Mesothelial cell of epicardium (in vitro differentiated cells): ENCODE data around the gene GPR39. TPM values are rescaled to one million over a fixed set of nuclear protein-coding genes. Genes with fewer than 3 reads are reported as not detected.

Source experiments
- DNase-seq, 2 experiments: peaks; one replicate each; pipeline ENCODE4 v3.0.0; 2021; ENCODE audit warnings: low spot score in 2 of 2; ENCODE audit not compliant: unreplicated experiment in 2 of 2
- H3K27ac Mint-ChIP-seq: 2 replicates; pipeline ENCODE4 v1.8.0; 2021; ENCODE audit warnings: mixed read lengths
- H3K27me3 Mint-ChIP-seq: 2 replicates; pipeline ENCODE4 v1.8.0; 2021; ENCODE audit warnings: low read depth, mixed read lengths
- H3K36me3 Mint-ChIP-seq: 2 replicates; pipeline ENCODE4 v1.8.0; 2021; ENCODE audit warnings: mixed read lengths
- H3K4me1 Mint-ChIP-seq: 2 replicates; pipeline ENCODE4 v1.8.0; 2021; ENCODE audit warnings: mixed read lengths
- H3K4me3 Mint-ChIP-seq: 2 replicates; pipeline ENCODE4 v1.8.0; 2021; ENCODE audit warnings: mild to moderate bottlenecking, moderate library complexity, mixed read lengths
- H3K9me3 Mint-ChIP-seq: 2 replicates; pipeline ENCODE4 v1.8.0; 2021; ENCODE audit warnings: mixed read lengths
- total RNA-seq: library from RNA; stranded (reverse); gene quantifications from 3 replicates; pipeline ENCODE4 v1.2.1, GENCODE V29; 2021
- TF ChIP-seq, protein P1 (sequence below): fragments of 200-600 bp; sonication (generic); IDR thresholded peaks from one replicate; pipeline ENCODE4 v1.5.0; 2021; ENCODE audit warnings: antibody characterized with exemption; ENCODE audit not compliant: unreplicated experiment

Gene GPR39
- total RNA-seq, 1 donor from 2014 or later: 0.31 TPM

DNA sequence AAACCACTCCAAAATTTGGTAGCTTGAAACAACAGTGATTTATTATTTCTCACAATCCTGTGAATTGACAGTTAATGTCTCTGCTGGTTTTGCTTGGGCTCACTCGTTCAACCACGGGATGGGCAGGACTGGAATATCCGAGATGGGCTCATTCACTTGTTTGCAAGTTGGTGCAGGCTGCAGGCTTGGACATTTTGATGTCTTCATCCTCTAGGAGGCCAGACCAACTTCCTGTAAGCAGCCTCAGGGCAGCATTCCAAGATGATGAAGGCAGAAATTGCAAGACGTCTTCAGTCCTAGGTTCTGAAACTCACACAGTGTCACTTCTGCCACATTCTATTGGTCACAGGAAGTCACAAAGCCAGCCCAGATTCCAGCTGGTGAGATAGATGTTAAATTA is 47.1 kb downstream of the GPR39 start:
- Mint-ChIP-seq H3K4me3 (no peak overlapping the region), H3K36me3 (no peaks in the 10 kb centered on the region), H3K27ac (no peak overlapping the region), H3K27me3 (no peaks in the 10 kb centered on the region), H3K9me3 (peaks cover 10% of the 10 kb centered on the region), H3K4me1 (no peaks in the 10 kb centered on the region)
- DNase-seq: no peak
- TF ChIP-seq, protein P1, sequence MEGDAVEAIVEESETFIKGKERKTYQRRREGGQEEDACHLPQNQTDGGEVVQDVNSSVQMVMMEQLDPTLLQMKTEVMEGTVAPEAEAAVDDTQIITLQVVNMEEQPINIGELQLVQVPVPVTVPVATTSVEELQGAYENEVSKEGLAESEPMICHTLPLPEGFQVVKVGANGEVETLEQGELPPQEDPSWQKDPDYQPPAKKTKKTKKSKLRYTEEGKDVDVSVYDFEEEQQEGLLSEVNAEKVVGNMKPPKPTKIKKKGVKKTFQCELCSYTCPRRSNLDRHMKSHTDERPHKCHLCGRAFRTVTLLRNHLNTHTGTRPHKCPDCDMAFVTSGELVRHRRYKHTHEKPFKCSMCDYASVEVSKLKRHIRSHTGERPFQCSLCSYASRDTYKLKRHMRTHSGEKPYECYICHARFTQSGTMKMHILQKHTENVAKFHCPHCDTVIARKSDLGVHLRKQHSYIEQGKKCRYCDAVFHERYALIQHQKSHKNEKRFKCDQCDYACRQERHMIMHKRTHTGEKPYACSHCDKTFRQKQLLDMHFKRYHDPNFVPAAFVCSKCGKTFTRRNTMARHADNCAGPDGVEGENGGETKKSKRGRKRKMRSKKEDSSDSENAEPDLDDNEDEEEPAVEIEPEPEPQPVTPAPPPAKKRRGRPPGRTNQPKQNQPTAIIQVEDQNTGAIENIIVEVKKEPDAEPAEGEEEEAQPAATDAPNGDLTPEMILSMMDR: no peak

DNA sequence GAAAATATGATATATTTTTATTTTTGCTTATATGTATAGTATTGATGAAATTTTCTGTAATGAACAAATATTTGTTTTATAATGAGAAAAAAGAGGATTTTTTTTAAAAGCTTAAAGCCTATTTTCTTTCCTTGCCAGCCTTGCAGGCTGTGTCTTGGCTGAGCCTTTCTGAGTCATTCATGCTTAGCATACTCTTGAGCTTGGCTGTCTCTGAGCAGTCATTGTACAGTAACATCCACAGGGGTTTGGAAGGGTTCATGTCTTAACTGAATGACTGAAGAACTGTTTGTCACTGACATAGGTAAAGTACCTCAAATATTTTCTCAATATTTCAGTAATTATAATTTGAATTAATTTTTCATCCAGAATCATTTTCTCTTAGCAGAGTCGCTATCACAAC is 49.3 kb downstream of the GPR39 start:
- no peak for DNase-seq

DNA sequence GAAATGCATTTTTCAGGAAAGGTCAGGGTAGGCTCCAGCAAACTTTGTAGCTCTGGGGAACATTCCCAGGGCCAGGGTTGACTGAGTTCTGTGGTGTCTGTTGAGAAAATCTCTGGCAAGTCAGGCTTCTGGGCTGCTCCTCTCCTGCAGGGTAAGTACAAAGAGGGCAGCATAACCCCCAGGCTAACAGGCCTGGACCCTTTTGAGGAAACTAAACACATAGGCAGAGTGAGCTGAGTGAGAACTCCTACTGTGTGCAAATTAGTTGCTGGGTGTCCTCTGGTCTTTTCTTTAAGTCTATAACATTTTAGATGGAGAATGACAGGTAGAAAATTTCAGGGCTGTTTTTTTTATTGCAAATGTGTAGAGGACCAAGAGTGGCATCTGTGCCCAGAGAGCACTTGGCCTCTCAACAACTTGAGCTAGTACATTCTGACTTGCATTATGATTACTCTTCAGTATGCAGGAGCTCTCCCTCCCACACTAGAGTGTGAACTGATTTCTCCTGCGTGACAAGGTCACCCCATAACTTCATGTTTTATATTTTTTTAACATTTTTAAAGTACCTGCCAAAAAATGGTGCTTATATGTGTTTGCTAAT is 49.9 kb downstream of the GPR39 start:
- Mint-ChIP-seq H3K4me3 (no peak overlapping the region), H3K36me3 (no peaks in the 10 kb centered on the region), H3K27ac (no peak overlapping the region), H3K4me1 (no peaks in the 10 kb centered on the region), H3K27me3 (no peaks in the 10 kb centered on the region), H3K9me3 (peaks cover 13% of the 10 kb centered on the region)
- no peak for DNase-seq
- TF ChIP-seq, protein P1: no peak

More for the DNA sequence above, 49.3 kb downstream of the GPR39 start:
- Mint-ChIP-seq H3K4me3 (no peak overlapping the region), H3K27me3 (no peaks in the 10 kb centered on the region), H3K27ac (no peak overlapping the region), H3K36me3 (no peaks in the 10 kb centered on the region), H3K4me1 (no peaks in the 10 kb centered on the region), H3K9me3 (peaks cover 12% of the 10 kb centered on the region)
- TF ChIP-seq, protein P1: no peak

DNA sequence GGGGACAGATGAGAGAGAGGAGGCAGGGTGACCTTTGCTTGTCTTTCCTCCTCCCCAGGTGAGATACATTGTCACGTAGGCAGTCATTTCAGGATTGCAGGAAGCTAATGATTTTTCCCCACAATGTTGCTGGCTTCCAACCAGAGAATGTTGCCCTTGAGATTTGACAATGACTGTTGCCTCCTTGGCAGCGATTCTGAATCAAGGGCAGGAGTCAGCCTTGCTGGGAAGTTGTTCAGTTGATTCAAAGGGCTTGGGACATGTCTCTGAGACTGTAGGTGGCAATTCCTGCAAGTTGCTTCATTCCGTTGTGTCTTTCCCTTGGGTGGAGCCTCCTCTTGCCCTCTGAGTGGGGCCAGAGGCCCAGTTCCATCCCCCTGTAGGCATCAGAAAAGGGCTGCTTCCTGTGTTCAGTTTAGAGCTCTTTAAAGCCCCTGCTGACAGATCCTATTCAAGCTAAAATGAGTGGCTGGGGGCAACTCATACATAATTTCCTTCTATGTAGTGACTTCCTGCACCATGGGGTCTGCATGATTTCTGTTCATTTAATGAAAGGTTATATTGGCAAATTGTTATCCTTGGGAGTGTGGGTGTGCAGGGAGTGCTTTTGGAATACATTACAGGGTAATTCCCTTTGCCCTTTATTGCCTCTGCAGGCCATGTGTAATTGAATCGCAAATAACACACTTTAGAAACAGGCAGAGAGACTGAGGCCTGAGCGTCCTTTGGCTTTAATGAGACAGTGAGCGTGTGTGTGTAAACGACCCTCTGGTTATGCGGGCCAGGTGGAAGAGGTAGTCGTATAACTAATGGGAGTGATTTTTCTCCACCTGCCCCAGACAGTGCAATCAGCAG is 52.4 kb downstream of the GPR39 start:
- DNase-seq: no peak
- Mint-ChIP-seq H3K27ac (no peak overlapping the region), H3K36me3 (no peaks in the 10 kb centered on the region), H3K9me3 (peaks cover 13% of the 10 kb centered on the region), H3K27me3 (no peaks in the 10 kb centered on the region), H3K4me1 (no peaks in the 10 kb centered on the region), H3K4me3 (no peak overlapping the region)
- TF ChIP-seq, protein P1: no peak

DNA sequence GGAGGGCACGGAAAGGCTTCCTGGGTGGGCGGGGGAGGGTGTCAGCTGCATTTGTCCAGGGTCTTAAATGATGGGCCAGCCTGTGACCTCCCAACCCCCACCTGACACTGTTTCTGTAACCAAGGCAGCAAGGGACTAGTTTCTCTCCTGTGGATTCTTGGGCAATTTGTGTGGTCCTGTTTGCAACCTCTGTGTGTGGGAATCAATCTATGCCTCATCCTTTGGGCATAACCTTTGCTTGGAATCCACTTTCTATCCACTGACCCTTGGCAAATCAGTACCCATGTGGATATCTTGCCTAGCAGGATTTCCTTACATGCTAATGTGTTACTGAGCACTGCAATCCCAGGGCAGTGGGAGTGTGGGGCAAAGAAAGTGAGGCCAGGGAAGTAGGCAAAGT is 54.1 kb downstream of the GPR39 start:
- TF ChIP-seq, protein P1: no peak
- no peak overlapping the region for H3K27ac Mint-ChIP-seq
- peaks cover 10% of the 10 kb centered on the region for H3K9me3 Mint-ChIP-seq
- no peak overlapping the region for H3K4me3 Mint-ChIP-seq
- no peaks in the 10 kb centered on the region for H3K4me1 Mint-ChIP-seq
- no peaks in the 10 kb centered on the region for H3K27me3 Mint-ChIP-seq
- no peaks in the 10 kb centered on the region for H3K36me3 Mint-ChIP-seq
- DNase-seq: no peak
